PC-3 (cell line): ENCODE measurements around the gene METTL6. TPM values are rescaled to one million over a fixed set of nuclear protein-coding genes. Genes with fewer than 3 reads are reported as not detected.

ENCODE experiments used
- ATAC-seq: fragments of 200-7000 bp; cut with Tn5 transposase; 2 replicates; pipeline ENCODE4 v1.9.1; 2020; ENCODE audit warnings: mild to moderate bottlenecking, moderate library complexity
- BruUV-seq: library from RNA; stranded (reverse); fragments of 400-500 nt; replicated peaks from 2 replicates; lab custom pipeline; 2021; lab: Mats Ljungman, UMichigan
- CTCF ChIA-PET: fragments of 300-600 bp; sonication (Branson Sonifier 250); formaldehyde crosslinking; loops from one replicate; lab custom pipeline; 2022; ENCODE audit warnings: antibody characterized with exemption; lab: Charles Lee
- POLR2A ChIA-PET: fragments of 300-600 bp; sonication (Branson Sonifier 250); formaldehyde crosslinking; loops from one replicate; lab custom pipeline; 2022; ENCODE audit warnings: antibody characterized with exemption; ENCODE audit not compliant: unreplicated experiment; lab: Charles Lee
- DNase-seq: peaks from one replicate; pipeline ENCODE4 v3.0.0-alpha.2; 2015
- H2AFZ ChIP-seq: fragments of 300-600 bp; sonication (generic); 2 replicates; pipeline ENCODE4 v1.6.0; 2016; ENCODE audit warnings: antibody characterized with exemption, low read length
- H3F3A ChIP-seq: fragments of 300-600 bp; sonication (generic); one replicate; pipeline ENCODE4 v1.6.0; 2017; ENCODE audit warnings: antibody characterized with exemption, low read length, control low read depth, mild to moderate bottlenecking; ENCODE audit not compliant: unreplicated experiment
- H3K27ac ChIP-seq: fragments of 300-600 bp; sonication (generic); 2 replicates; pipeline ENCODE4 v1.5.1; 2016; ENCODE audit warnings: mild to moderate bottlenecking, low read length
- H3K27me3 ChIP-seq: fragments of 300-600 bp; sonication (generic); 2 replicates; pipeline ENCODE4 v1.6.1; 2016; ENCODE audit warnings: low read length, mixed read lengths
- H3K36me3 ChIP-seq: fragments of 300-600 bp; sonication (generic); 2 replicates; pipeline ENCODE4 v1.6.1; 2016; ENCODE audit warnings: low read depth, mixed run types, low read length, mixed read lengths
- H3K4me1 ChIP-seq: fragments of 300-600 bp; sonication (generic); 2 replicates; pipeline ENCODE4 v1.5.1; 2016; ENCODE audit warnings: low read length; ENCODE audit not compliant: insufficient read depth
- H3K4me2 ChIP-seq: fragments of 300-600 bp; sonication (generic); 2 replicates; pipeline ENCODE4 v1.6.0; 2016; ENCODE audit warnings: low read length
- H3K4me3 ChIP-seq: fragments of 300-600 bp; sonication (generic); 2 replicates; pipeline ENCODE4 v1.5.1; 2016; ENCODE audit warnings: mild to moderate bottlenecking, low read length, mixed read lengths
- H3K79me2 ChIP-seq: fragments of 300-600 bp; sonication (generic); 2 replicates; pipeline ENCODE4 v1.6.1; 2017; ENCODE audit warnings: low read length, mixed read lengths
- H3K9ac ChIP-seq: fragments of 300-600 bp; sonication (generic); 2 replicates; pipeline ENCODE4 v1.6.0; 2016; ENCODE audit warnings: mild to moderate bottlenecking, low read length
- H3K9me2 ChIP-seq: fragments of 300-600 bp; sonication (generic); replicated peaks from 2 replicates; pipeline ENCODE4 v1.6.1; 2016; ENCODE audit warnings: mixed run types, low read length, mixed read lengths
- H3K9me3 ChIP-seq: fragments of 300-600 bp; sonication (generic); 2 replicates; pipeline ENCODE4 v1.6.1; 2016; ENCODE audit warnings: low read length, mixed read lengths
- H4K20me1 ChIP-seq: fragments of 300-600 bp; sonication (generic); 2 replicates; pipeline ENCODE4 v1.6.1; 2016; ENCODE audit warnings: low read length, mixed read lengths
- CTCF ChIP-seq: fragments of 300-600 bp; sonication (generic); conservative IDR thresholded peaks from 2 replicates; pipeline ENCODE4 v1.5.1; 2017; ENCODE audit warnings: antibody characterized with exemption, low read depth, mild to moderate bottlenecking, low read length
- EZH2 ChIP-seq: fragments of 300-600 bp; sonication (generic); IDR thresholded peaks from one replicate; pipeline ENCODE4 v1.6.1; 2017; ENCODE audit warnings: antibody characterized with exemption, mild to moderate bottlenecking, low read length; ENCODE audit not compliant: unreplicated experiment
- EZH2phosphoT487 ChIP-seq: fragments of 300-600 bp; sonication (generic); IDR thresholded peaks from 2 replicates; pipeline ENCODE4 v1.6.1; 2018; ENCODE audit warnings: mild to moderate bottlenecking, antibody characterized with exemption, low read length, borderline replicate concordance
- intact Hi-C: fragments of 100-400 bp; cut with micrococcal nuclease; formaldehyde crosslinking; loops from 2 replicates; pipeline ENCODE4 v1.9.0; 2023
- total RNA-seq: library from RNA; depleted of rRNA; stranded (reverse); fragments of >200 nt; gene quantifications from 2 replicates; pipeline ENCODE4 v1.2.3, GENCODE V29; 2014

The METTL6 gene
- total RNA-seq, 1 experiment from 2014 or later: 22.4 TPM

GRCh38 chr3:15409774-15410173 lies 17.6 kb downstream of the METTL6 start:
- DNase-seq: no peak
- ChIA-PET POLR2A (no interaction called here), CTCF (no interaction called here)
- TF ChIP-seq CTCF: no peak
- no peak for TF ChIP-seq EZH2
- no peak for TF ChIP-seq EZH2phosphoT487
- no TSS peak for BruUV-seq
- Histone ChIP-seq H3F3A (no peaks in the 10 kb centered on the region), H3K9me2 (no peaks in the 10 kb centered on the region), H3K36me3 (peaks cover 18% of the 10 kb centered on the region; the same call in 1 of the 2 replicates), H3K9me3 (no peaks in the 10 kb centered on the region), H3K4me3 (no peak overlapping the region), H2AFZ (no peak overlapping the region), H3K27me3 (no peaks in the 10 kb centered on the region), H3K4me1 (no peaks in the 10 kb centered on the region), H3K27ac (no peak overlapping the region), H3K4me2 (no peak overlapping the region), H3K79me2 (no peaks in the 10 kb centered on the region), H4K20me1 (no peaks in the 10 kb centered on the region), H3K9ac (no peak overlapping the region)
- intact Hi-C loops: loop anchor here (5.0 kb wide), 1 partner anchor 302 kb away; no protein-coding TSS in a partner anchor
- no peak for ATAC-seq

GRCh38 chr3:15409239-15409638 lies 18.1 kb downstream of the METTL6 start:
- Histone ChIP-seq H3K9ac (no peak overlapping the region), H3F3A (no peaks in the 10 kb centered on the region), H3K27me3 (no peaks in the 10 kb centered on the region), H3K9me2 (no peaks in the 10 kb centered on the region), H2AFZ (no peak overlapping the region), H3K36me3 (peaks cover 13% of the 10 kb centered on the region; the same call in 1 of the 2 replicates), H3K27ac (no peak overlapping the region), H3K4me3 (no peak overlapping the region), H3K79me2 (no peaks in the 10 kb centered on the region), H3K4me2 (no peak overlapping the region), H3K4me1 (0 out of 2 replicates have a peak, but pooled peaks cover under 1% of the 10 kb centered on the region), H3K9me3 (no peaks in the 10 kb centered on the region), H4K20me1 (no peaks in the 10 kb centered on the region)
- ATAC-seq: no peak
- ChIA-PET POLR2A (no interaction called here), CTCF (no interaction called here)
- TF ChIP-seq EZH2 (no peak), CTCF (no peak), EZH2phosphoT487 (no peak)
- BruUV-seq: no TSS peak
- no peak for DNase-seq
- intact Hi-C loops: loop anchor here (5.0 kb wide), 1 partner anchor 302 kb away; no protein-coding TSS in a partner anchor

- Histone ChIP-seq H3K27me3 (no peaks in the 10 kb centered on the region), H3F3A (no peaks in the 10 kb centered on the region), H3K4me1 (peaks cover 8% of the 10 kb centered on the region), H3K9me2 (no peaks in the 10 kb centered on the region), H3K36me3 (peaks cover 3% of the 10 kb centered on the region; the same call in 1 of the 2 replicates), H3K4me2 (no peak overlapping the region), H4K20me1 (no peaks in the 10 kb centered on the region), H3K9ac (no peak overlapping the region), H3K9me3 (no peaks in the 10 kb centered on the region), H3K4me3 (no peak overlapping the region), H2AFZ (no peak overlapping the region), H3K79me2 (no peaks in the 10 kb centered on the region), H3K27ac (no peak overlapping the region)
- DNase-seq (peak; percentile 72), ATAC-seq (peak; percentile 77)
- no TSS peak for BruUV-seq
- CTCF ChIA-PET: interaction anchor here (0.5 to 2.2 kb wide), 7 partner anchors 18 to 342 kb away, joined by 3 to 46 read pairs (median 3); no protein-coding TSS in a partner anchor
- POLR2A ChIA-PET: interaction anchor here (0.6 kb wide), 1 partner anchor 138 kb away, joined by 3 read pairs; no protein-coding TSS in a partner anchor
- intact Hi-C loops: loop anchor here (1.0 to 5.0 kb wide), 4 partner anchors 27 to 298 kb away; no protein-coding TSS in a partner anchor
- TF ChIP-seq CTCF (peak; percentile 93), EZH2phosphoT487 (no peak)
Measured at GRCh38 chr3:15405448-15406050, 21.8 kb downstream of the METTL6 start.
